ENCODE results near the gene GRK6. TPM values are rescaled to one million over a fixed set of nuclear protein-coding genes. Genes with fewer than 3 reads are reported as not detected.

Gene GRK6
- total RNA-seq, 4 donors from 2014 or later, result 19.4 to 26.4 (median 23.2) TPM

GRCh38 chr5:177475563-177476427 lies 49.3 kb downstream of the GRK6 start:
- Histone ChIP-seq H3K4me3 (no peak overlapping the region), H3K27ac (peak overlapping the region in 3 of 4 donors; percentile 23 to 97 (median 81)), H3K4me1 (peaks cover 0 to 85% (median 29%) of the 10 kb centered on the region in 4 donors), H3K36me3 (no peaks in the 10 kb centered on the region), H3K27me3 (no peaks in the 10 kb centered on the region), H3K9me3 (no peaks in the 10 kb centered on the region)
- DNase-seq (ENCODE audit: low spot score in 2 of 2), result no peak
- 57 to 63% methylated on average over 11 of the region's 11 CpGs for WGBS, 2 donors
- TF ChIP-seq CTCF (IDR thresholded peaks at IDR 0.05), result no peak
- TF ChIP-seq POLR2A (IDR thresholded peaks at IDR 0.05), result no peak
- TF ChIP-seq EP300 (IDR thresholded peaks at IDR 0.05), result no peak

GRCh38 chr5:177476531-177477233 lies 50.2 kb downstream of the GRK6 start:
- 65 to 68% methylated on average over 17 to 18 of the region's 18 CpGs for WGBS, 2 donors
- Histone ChIP-seq H3K4me1 (peaks cover 0 to 85% (median 25%) of the 10 kb centered on the region in 4 donors), H3K27ac (peak overlapping the region in 2 of 4 donors; percentile 44 to 81), H3K4me3 (no peak overlapping the region), H3K27me3 (no peaks in the 10 kb centered on the region), H3K9me3 (no peaks in the 10 kb centered on the region), H3K36me3 (peaks cover 0 to 8% (median 0%) of the 10 kb centered on the region in 3 donors)
- no peak for TF ChIP-seq EP300 (IDR thresholded peaks at IDR 0.05)
- no peak for TF ChIP-seq POLR2A (IDR thresholded peaks at IDR 0.05)
- no peak for TF ChIP-seq CTCF (IDR thresholded peaks at IDR 0.05)
- peak in 1 of 2 donors; percentile 45 for DNase-seq (ENCODE audit: low spot score in 2 of 2)

- H3K9me3 ChIP-seq, result no peaks in the 10 kb centered on the region
- 82 to 88% methylated on average over 12 to 13 of the region's 13 CpGs for WGBS, 2 donors
These were observed 51.4 kb downstream of the GRK6 start for GRCh38 chr5:177477701-177478477.

More at GRCh38 chr5:177477701-177478477, 51.4 kb downstream of the GRK6 start:
- Histone ChIP-seq H3K36me3 (peaks cover 0 to 17% (median 0%) of the 10 kb centered on the region in 3 donors), H3K4me3 (no peak overlapping the region), H3K27ac (peak overlapping the region in 3 of 4 donors; percentile 5 to 81 (median 44)), H3K27me3 (no peaks in the 10 kb centered on the region), H3K4me1 (peaks cover 0 to 73% (median 14%) of the 10 kb centered on the region in 4 donors)
- DNase-seq (ENCODE audit: low spot score in 2 of 2), result no peak
- TF ChIP-seq POLR2A (IDR thresholded peaks at IDR 0.05) (no peak), EP300 (IDR thresholded peaks at IDR 0.05) (no peak), CTCF (IDR thresholded peaks at IDR 0.05) (no peak)

Measured in tibial nerve (tissue), 4 donors.